Anterior cingulate cortex (tissue), 58 donors: ENCODE measurements around the gene F7.

Experiments
- DNase-seq, 58 donors: peaks; one replicate each; lab custom pipeline; 2025; lab: John Stamatoyannopoulos, UW

F7 gene

DNA sequence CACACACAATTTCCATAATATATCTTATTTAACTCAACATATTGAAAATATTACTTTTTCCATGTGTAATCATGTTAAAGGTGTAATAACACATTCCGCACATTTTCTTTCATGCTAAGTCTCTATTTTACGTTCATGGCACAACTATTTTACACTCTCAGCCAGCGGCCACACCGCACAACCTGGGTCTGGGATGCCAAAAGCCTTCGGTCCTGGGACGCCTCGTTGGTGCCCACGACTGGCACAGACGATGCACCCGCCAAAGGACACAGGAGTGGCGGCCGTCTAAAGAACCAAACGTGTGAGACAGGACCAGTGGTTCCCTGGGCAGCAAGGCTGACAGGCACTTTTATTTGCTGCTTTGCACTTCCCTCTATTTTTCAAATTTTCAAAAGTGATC is 42.8 kb downstream of the F7 start:
- no peak for DNase-seq

DNA sequence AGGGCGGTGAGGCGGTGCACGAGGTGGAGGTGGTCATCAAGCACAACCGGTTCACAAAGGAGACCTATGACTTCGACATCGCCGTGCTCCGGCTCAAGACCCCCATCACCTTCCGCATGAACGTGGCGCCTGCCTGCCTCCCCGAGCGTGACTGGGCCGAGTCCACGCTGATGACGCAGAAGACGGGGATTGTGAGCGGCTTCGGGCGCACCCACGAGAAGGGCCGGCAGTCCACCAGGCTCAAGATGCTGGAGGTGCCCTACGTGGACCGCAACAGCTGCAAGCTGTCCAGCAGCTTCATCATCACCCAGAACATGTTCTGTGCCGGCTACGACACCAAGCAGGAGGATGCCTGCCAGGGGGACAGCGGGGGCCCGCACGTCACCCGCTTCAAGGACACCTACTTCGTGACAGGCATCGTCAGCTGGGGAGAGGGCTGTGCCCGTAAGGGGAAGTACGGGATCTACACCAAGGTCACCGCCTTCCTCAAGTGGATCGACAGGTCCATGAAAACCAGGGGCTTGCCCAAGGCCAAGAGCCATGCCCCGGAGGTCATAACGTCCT is 43.4 kb downstream of the F7 start:
- no peak for DNase-seq

DNA sequence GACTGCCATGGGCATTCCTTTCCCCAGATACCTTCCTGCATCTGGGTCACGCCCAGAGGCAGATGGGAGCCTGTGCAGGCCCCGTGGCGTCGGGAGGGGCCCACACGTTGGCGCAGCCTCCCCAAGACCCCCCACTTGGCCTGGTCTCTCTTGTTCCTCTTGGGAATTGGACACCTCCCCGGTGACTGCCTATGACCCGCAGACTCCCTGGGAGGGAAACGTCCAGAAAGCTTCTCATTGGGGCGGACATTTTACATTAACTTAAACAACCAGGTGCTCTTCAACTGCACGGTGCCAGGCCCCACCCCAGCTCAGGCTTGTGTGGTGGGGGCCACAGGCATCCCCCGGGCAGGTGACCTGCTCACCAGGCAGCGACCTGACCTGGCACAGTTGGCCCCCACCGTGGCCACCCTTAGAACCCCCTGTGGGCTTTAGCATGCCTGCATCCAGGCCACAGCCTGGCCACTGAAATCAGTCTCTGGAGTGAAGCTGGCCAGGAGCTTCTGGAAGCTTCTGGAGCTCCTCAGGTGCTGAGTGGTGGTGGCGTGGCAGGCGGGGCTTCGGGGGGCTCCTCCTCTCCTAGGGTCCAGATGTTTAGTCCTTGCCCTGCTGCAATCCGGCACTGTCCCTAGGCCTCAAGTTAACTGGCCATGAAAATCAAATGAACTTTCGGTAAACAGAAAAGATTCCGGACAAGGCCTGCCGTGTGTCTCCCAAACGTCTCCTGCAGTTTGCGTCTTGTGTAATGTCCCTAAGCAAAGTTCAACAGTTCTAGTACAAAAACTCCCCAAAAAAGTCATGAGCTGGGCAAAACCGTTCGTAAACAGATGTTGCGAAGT is 44.3 kb downstream of the F7 start:
- DNase-seq, result no peak

DNA sequence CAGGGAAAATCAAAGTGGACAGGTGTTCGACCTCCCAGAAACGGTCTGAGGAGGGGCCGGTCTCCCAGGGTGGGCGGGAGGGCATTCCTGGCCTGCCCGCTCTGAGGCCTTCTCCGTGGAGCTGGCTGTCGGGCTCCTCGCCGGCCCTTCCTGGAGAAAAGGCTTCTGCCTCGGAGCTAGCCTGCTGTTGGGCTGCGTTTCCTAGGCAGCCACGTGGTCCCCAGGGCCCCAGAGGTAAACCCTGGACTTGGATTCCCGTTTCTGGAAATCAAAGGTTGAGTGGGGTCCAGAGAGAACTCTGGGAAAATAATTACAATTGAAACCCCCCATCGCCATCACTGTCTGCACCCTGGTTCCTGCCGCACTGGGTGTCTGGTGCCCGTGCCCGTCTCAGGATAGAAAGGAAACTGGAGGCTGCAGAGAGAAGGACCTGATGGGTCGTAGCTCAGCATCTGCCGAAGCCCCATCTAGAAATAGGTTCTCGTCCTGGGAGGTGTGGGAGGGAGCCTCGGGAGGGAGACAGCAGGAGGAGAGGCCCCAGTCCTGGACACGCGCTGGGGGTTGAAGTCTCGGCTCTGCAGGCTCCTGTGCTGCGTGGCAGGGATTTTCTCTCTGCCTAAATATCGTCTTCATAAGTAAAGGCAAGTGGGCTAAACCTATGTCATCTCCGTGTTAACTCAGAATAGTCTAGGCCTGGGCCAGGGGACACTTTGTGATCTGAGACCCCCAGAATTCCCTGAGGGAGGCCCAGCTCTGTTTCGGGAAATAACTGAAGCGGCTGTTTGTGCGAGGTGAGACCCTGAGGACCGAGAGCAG is 45.2 kb downstream of the F7 start:
- no peak for DNase-seq

DNA sequence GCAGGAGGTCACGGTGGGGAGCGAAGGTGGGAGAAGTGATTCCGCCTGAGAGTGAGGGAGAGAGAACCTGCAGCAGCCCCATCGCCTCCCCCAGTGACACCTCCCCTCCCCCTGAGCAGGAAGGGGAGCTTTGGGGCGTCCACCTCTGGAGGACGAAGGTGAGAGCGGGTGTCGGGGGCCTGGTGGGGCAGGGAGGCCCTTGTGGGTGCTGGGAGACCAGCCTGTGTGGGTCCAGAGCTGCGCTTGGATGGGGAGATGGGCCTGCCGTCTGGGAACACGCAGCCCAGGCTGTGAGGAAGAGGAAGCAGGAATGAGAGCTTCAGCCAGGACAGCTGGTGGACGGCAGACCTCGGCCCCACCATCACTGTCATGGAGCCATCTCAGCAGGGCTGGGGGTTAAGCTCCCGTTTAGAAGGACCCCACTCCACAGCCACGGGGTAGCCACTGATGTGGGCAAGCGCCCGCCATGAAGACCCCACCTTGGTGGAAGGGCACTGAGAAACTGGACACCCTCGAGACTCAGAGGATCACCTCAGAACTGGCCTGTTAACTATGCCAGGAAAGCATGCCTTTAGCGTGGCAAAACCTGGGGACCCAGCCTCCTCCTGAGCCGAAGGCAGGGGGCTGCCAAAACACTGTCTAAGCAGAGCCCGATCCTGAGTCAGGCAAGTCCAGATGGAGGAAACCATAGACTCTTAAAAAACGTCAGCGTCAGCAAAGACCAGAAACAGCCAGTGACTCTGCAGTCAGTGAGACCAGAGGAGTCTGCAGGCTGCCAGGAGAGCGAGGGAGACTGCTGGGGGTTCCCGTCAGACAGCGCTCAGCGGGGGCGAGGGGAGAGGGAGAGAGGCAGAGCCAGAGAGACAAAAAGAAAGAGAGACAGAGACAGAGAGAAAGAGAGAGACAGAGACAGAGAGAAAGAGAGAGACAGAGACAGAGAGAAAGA is 46.4 kb downstream of the F7 start:
- DNase-seq, result peak in 8 of 58 donors; percentile 10 to 48 (median 21)

DNA sequence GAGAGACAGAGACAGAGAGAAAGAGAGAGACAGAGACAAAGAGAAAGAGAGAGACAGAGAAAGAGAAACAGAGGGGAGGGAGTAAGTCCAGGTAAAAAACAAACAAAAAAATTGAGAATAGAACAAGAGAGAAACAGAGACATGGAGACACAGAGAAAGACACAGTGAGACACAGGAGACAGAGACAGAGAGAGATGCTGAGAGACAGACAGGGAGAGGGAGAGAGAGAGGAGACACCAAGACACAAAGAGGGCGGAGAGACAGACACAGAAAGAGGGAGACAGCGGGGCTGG is 47.0 kb downstream of the F7 start:
- no peak for DNase-seq

DNA sequence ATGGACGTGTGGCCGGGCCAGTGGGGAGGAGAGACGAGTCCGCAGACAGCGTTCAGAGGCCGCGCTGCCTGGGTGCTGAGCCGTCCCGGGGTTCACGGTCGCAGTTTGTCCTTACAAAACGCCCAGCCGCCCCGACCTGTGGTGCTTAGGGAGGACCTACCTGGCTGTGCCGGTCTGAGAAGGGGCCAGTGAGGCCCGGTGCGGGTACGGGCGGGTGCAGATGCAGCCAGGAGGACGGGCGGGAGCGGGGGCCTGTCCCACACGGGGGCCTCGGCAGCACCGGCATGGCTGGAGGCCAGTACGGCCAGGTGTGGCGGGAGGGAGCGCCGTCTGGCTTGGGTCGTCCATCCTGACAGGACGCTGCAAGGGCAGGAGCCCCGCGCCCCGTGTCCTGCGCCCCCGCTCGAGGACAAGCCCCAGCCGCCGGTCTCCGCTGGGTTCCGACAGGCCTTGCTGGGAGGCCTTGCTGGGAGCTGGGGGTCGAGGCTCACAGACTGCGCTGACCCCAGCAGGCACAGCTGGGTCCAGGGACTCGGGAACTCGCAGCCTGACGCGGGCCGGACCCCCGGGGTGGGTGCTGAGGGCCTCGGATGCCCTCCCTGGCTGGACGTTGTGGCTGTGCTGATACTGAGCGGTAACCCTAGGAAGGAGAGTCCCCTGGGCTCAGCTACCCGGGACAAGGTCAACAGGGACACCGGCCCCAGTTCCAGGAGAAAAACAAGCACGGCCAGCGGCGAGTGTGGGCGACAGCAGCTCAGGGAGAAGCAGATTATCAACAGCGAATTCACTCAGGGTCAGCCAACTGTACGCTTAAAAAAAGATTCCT is 47.6 kb downstream of the F7 start:
- peak in 20 of 58 donors; percentile 27 to 67 (median 48) for DNase-seq

DNA sequence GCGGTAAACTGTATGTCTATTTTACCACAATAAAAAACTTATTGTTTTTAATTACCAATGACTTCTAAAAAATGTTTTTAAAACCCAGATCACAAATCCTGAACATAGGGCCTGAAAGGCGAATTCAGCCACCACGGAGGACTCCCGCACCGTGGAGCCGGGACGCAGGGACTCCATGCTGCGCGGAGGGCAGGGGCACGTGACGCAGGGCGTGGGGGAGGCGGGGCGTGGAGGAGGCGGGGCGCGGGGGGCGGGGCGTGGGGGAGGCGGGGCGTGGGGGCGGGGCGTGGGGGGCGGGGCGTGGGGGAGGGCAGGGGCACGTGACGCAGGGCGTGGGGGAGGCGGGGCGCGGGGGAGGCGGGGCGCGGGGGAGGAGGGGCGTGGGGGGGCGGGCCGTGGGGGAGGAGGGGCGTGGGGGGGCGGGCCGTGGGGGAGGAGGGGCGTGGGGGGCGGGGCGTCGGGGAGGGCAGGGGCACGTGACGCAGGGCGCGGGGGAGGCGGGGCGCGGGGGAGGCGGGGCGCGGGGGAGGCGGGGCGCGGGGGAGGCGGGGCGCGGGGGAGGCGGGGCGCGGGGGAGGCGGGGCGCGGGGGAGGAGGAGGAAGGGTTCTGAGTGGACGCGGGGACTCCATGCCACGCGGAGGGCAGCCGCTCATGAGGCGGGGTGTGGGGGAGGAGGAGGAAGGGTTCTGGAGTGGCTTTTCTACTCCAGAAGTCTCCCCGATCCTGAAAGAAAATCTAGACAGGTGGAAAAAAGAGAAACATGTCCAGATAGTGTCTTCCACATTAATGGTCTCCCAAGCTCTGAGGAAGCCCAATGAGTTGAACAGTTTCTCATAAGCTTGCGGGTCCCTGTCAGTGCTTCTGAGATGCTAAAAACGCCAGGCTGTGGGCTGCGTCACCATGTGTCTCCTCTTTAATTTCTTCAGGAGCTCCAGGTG is 48.5 kb downstream of the F7 start:
- peak in 54 of 58 donors; percentile 15 to 88 (median 67) for DNase-seq

DNA sequence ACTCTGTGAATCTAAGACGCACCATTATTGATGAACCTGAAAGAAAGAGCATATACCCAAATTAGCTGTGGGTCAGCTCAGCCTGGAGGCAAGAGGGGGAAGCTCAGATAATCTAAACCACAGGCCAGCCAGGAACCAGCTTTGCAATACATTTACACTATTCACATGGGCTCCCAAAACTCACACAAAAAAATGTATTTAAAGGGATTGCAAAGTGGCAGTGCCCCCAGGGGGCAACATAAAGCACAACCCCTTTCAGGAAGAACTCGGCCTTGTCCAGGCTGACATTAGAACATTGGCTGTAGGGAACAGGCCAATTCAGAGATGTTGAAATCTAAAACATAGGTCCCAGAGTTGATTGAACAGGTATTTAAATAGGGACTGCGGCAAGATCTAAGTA is 49.6 kb downstream of the F7 start:
- no peak for DNase-seq

DNA sequence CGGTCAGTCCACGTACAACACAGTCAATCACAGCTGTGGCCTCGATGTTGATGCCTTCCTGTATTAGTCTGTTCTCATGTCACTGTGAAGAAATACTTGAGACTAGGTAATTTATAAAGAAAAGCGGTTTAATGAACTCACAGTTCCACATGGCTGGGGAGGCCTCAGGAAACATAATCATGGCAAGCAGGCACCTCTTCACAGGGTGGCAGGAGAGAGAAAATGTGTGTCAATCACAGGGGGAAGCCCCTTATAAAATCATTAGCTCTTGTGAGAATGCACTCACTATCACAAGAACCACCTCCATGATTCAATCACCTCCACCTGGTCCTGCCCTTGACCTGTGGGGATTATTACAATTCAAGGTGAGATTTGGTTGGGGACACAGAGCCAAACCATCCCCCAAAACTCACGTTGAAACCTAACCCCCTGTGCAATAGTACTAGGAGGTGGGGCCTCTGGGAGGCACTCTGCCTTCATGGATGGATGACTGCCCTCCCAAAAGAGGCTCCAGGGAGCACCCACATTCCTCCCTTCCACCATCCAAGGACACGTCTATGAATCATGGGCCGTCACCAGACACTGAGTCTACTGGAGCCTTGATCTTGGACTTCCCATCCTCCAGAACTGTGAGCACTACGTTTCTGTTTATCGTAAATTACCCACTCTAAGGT is 50.5 kb downstream of the F7 start:
- DNase-seq, result no peak

DNA sequence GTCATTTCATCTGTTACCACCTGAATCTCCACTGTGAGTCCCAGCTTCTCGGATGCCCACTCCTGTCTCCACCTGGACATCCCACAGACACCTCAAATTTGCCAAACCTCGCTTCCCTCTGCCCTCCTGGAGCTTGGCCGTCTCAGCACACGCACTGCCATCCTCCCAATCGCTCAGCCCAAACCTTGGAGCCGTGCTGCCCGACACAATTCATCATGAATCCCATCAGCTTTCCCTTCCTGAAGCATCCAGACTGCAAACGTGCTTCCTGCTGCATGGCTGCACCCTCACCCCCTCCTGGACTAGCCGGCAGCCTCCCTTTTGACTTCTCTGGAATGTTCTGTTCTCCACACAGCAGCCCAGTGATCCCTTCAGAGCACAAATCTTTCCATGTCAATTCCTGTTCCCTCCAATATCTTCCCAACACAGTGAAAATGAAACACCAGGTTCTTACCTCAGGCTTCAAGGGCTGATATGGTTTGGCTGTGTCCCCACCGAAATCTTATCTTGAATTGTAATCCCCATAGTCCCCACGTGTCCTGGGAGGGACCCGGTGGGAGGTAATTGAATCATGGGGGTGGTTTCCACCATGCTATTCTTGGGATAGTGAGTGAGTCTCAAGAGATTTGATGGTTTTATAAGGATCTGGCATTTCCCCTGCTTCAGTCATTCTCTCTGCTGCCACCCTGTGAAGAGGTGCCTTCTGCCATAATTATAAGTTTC is 51.8 kb downstream of the F7 start:
- no peak for DNase-seq

DNA sequence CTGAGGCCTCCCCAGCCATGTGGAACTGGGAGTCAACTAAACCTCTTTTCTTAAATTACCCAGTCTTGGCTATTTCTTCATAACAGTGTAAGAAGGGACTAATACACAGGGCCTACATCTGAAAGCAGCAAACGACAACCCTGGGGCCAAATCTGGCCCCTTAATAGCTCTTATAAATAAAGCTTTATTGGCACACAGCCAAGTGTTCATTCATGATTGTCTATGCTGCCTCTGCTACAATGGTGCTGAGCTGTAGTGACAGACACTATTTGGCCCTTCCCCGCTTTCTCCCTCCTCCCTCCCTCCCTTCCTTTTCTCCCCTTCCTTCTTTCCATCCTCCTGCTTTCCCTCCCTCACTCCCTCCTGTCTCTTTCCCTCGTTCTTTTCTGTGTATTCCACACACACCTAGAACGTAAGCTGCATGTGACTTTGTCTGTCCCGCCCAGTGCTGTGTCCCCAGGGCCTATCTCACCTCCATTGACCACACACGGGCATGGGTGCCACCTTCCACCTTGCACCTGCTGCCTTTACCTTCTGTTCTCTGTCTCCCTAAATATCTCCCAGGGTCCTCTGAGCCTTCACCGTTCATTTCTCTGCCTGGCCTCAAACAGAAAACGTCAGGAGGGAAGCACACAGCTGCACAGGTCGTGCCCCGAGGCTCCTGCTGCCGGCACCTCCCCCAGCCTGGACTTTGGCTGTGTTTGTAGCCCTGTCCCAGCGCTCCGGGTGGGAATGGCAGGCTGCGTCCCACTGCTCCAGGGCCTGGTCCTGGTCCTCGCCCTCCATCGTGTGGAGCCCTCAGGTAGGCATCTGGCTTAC is 52.5 kb downstream of the F7 start, which contains the start of gene PROZ:
Gene PROZ (plus strand): TSS at position 720 of the 819 bp plus-strand sequence. CDS start 13 bp downstream, at position 733.
- no peak for DNase-seq

DNA sequence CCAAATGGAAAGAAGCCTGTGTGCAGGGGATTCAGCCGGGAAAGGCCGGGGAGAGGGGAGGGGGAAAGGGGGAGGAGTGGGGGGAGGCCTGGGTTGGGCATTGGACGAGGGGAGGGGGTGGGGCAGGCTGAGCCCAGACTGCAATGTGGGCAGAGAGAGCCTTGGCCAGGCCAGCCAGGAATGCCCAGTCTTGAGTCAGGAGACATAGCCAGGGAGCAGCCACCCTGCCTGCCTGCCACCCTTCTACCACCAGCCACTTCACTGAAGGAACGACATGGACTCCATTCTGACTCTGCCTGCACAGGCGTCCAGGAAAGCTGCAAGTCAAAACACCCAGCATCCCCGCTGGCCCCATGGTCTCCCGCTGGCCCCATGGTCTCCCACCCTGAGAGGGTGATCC is 53.4 kb downstream of the F7 start:
- no peak for DNase-seq

DNA sequence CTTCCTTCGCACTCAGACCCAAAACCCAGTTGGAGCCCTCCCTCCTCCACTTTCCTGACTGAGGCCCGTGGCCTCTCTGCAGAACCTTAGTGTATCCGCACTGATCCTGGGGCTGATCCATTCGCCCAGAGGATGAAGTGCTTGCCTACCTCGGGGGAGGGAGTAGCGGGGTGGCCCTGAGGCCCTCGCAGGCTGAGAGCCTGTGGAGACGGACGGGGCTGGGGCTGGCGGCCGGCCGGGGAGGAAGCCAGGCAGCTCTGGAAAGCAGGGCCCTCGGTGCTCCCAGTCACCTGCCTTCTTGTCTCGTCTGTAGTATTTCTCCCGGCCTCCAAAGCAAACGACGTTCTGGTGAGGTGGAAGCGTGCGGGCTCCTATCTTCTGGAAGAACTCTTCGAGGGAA is 54.1 kb downstream of the F7 start:
- no peak for DNase-seq

DNA sequence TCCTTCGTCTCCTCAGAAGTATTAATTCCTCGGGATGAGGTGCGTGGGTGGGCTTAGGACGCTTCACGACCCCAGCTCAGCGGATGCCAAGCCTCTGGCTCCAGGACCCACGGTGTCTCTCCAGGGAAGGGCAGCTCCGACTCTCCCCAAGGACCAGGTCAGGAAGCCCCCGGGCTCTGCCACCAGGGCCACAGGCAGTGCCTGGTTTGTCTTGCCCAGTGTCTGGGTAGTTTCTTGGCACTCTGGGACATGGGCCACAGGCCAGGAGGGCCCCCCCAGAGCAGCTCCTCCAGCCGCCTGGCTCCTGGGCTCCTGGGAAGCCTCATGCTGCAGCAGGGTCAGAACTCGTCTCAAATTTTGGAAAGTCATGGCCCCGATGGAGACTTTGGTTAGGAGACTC is 55.4 kb downstream of the F7 start:
- DNase-seq, result no peak

DNA sequence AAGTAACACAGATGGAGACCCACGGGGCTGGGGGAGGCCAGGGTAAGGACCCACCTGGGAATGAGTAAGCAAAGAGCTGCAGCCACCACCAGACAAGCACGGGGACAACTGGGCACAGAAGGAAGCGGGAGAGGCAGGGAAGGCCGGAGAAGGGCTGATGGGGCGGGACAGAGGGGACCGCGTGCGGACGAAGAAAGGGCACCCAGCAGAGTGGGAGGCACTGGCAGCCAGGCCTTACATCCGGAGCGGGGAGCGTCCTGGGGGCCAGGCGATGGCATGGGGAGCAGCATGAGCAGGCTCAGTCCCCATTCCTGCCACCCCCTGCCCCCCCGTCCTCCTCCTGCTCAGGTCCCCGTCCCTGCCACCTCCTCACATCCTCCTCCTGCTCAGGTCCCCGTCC is 55.8 kb downstream of the F7 start:
- DNase-seq, result no peak
